ENCODE results near the gene SEC61A2. TPM values are rescaled to one million over a fixed set of nuclear protein-coding genes. Genes with fewer than 3 reads are reported as not detected.

The SEC61A2 gene
- polyA plus RNA-seq, 3 donors: 0.30 to 3.4 (median 0.98) TPM

GRCh38 chr10:12202226-12202625 lies 72.7 kb downstream of the SEC61A2 start:
- H3K27ac ChIP-seq (ENCODE audit: low read depth in 1 of 2, low read length in 2 of 2): no peak overlapping the region
- TF ChIP-seq CTCF (IDR thresholded peaks at IDR 0.05): no peak
- H3K36me3 ChIP-seq (replicated peaks in 1 of 2; ENCODE audit: control insufficient read depth in 1 of 2, insufficient read depth in 2 of 2, low read length in 2 of 2): peaks cover 39 to 72% of the 10 kb centered on the region in 2 donors
- Mint-ChIP-seq H3K36me3 (peaks cover 45 to 68% of the 10 kb centered on the region in 2 donors), H3K27ac (peak overlapping the region in 1 of 7 donors; percentile 20), H3K4me1 (peaks cover 26% of the 10 kb centered on the region), H3K4me3 (no peak overlapping the region), H3K27me3 (ENCODE audit: low read depth in 3 of 3) (no peaks in the 10 kb centered on the region), H3K9me3 (no peaks in the 10 kb centered on the region)
- no peaks in the 10 kb centered on the region for H3K9me3 ChIP-seq (replicated peaks in 1 of 2; ENCODE audit: control insufficient read depth in 1 of 2, insufficient read depth in 1 of 2, low read length in 2 of 2)
- H3K4me2 ChIP-seq (replicated peaks; ENCODE audit: extremely low read depth, low read length, poor library complexity, severe bottlenecking): no peak overlapping the region
- H2AFZ ChIP-seq (ENCODE audit: insufficient read depth, low read depth, low read length, poor library complexity, severe bottlenecking): no peak overlapping the region
- H3K79me2 ChIP-seq (ENCODE audit: insufficient read depth, low read length): peaks cover 98% of the 10 kb centered on the region
- WGBS (ENCODE audit: insufficient coverage): 78% methylated on average over 2 of the region's 5 CpGs
- H4K20me1 ChIP-seq (ENCODE audit: insufficient read depth, low read length): peaks cover 85% of the 10 kb centered on the region
- peaks cover 9 to 21% of the 10 kb centered on the region in 2 donors for H3K4me1 ChIP-seq (ENCODE audit: control insufficient read depth in 1 of 2, insufficient read depth in 2 of 2, low read length in 2 of 2)
- H3K4me3 ChIP-seq (replicated peaks in 1 of 3; ENCODE audit: low read depth in 2 of 3, low read length in 3 of 3): no peak overlapping the region
- no peak overlapping the region for H3K9ac ChIP-seq (ENCODE audit: insufficient read depth, low read length, poor library complexity, severe bottlenecking)
- DNase-seq: no peak
- H3K27me3 ChIP-seq (ENCODE audit: control insufficient read depth in 2 of 2, insufficient read depth in 2 of 2, low read length in 2 of 2): no peaks in the 10 kb centered on the region
- intact Hi-C loops (cut with micrococcal nuclease): no loop called here

DNA sequence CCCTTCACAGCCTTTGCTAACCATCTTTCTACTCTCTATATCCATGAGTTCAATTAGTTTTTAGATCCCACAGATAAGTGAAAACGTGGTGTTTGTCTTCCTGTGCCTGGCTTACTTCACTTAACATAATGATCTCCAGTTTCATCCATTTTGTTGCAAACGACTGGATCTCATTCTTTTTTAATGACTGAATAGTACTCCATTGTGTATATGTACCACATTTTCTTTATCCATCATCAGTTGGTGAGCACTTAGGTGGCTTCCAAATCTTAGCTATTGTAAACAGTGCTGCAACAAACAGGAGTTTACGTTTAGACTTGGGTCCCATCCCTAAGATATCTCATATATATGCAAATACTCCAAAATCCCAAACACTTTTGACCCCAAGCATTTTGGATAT lies 75.6 kb downstream of the SEC61A2 start:
- peaks cover 59 to 86% of the 10 kb centered on the region in 2 donors for H3K36me3 Mint-ChIP-seq
- H3K9me3 Mint-ChIP-seq: no peaks in the 10 kb centered on the region
- intact Hi-C loops (cut with micrococcal nuclease): no loop called here
- H3K27me3 ChIP-seq (ENCODE audit: control insufficient read depth in 2 of 2, insufficient read depth in 2 of 2, low read length in 2 of 2): no peaks in the 10 kb centered on the region
- H3K9me3 ChIP-seq (replicated peaks in 1 of 2; ENCODE audit: control insufficient read depth in 1 of 2, insufficient read depth in 1 of 2, low read length in 2 of 2): no peaks in the 10 kb centered on the region
- no peak for TF ChIP-seq CTCF (IDR thresholded peaks at IDR 0.05)
- peaks cover 88% of the 10 kb centered on the region for H3K79me2 ChIP-seq (ENCODE audit: insufficient read depth, low read length)
- no peak overlapping the region for H3K4me3 ChIP-seq (replicated peaks in 1 of 3; ENCODE audit: low read depth in 2 of 3, low read length in 3 of 3)
- H3K9ac ChIP-seq (ENCODE audit: insufficient read depth, low read length, poor library complexity, severe bottlenecking): no peak overlapping the region
- no peak overlapping the region for H3K27ac ChIP-seq (ENCODE audit: low read depth in 1 of 2, low read length in 2 of 2)
- peaks cover 7% of the 10 kb centered on the region for H3K4me1 Mint-ChIP-seq
- H3K4me2 ChIP-seq (replicated peaks; ENCODE audit: extremely low read depth, low read length, poor library complexity, severe bottlenecking): no peak overlapping the region
- H4K20me1 ChIP-seq (ENCODE audit: insufficient read depth, low read length): peaks cover 82% of the 10 kb centered on the region
- H3K36me3 ChIP-seq (replicated peaks in 1 of 2; ENCODE audit: control insufficient read depth in 1 of 2, insufficient read depth in 2 of 2, low read length in 2 of 2): peaks cover 52 to 93% of the 10 kb centered on the region in 2 donors
- no peaks in the 10 kb centered on the region for H3K27me3 Mint-ChIP-seq (ENCODE audit: low read depth in 3 of 3)
- H3K4me1 ChIP-seq (ENCODE audit: control insufficient read depth in 1 of 2, insufficient read depth in 2 of 2, low read length in 2 of 2): no peaks in the 10 kb centered on the region
- H3K4me3 Mint-ChIP-seq: no peak overlapping the region
- WGBS (ENCODE audit: insufficient coverage): no CpG with 5 or more reads among the region's 3 CpGs
- H2AFZ ChIP-seq (ENCODE audit: insufficient read depth, low read depth, low read length, poor library complexity, severe bottlenecking): no peak overlapping the region
- no peak for DNase-seq
- peak overlapping the region in 1 of 7 donors; percentile 3 for H3K27ac Mint-ChIP-seq

All from CD14-positive monocyte (primary cell).